GM21717 (cell line): ENCODE measurements around the gene FOXJ3.
"Not testable (repeated sequence)": the region's sequence is repeated elsewhere in the genome, so short reads cannot be mapped to it uniquely, and the experiment has no call there.

Experiments used
- ATAC-seq: cut with Tn5 transposase; IDR thresholded peaks from one replicate; pipeline ENCODE4 v1.9.1; 2021; ENCODE audit warnings: mild to moderate bottlenecking, moderate library complexity; ENCODE audit not compliant: unreplicated experiment

The FOXJ3 gene

DNA sequence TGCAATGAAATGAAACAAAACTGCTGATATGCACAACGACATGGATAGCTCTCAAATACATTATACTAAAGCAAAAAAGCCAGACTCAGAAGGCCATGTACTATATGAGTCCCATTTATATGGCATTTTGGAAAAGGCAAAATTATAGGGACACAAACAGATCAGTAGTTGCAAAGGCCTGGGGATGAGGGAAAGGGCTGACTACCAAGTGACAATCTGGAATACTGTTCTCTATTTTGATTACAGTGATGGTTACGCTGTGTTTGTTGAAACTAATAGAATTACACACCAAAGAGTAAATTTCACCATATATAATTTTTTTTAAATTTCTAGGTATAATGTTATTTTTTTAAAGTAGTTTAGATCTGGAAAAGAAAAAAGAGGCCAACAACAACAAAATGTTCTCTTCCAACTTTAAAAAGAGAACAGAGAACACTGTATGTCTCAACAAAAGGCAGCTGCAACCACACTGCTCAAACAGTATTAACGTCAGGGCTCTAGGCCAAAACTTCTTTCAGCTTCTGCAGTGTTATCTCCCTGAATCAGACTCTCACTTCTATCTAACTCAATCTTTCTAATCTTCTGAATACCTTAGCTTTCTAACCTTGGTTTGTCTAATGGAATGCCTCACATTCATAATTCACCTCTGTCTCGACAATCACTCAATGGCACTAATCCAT, 75.8 kb downstream of the FOXJ3 start:
- no peak for ATAC-seq

DNA sequence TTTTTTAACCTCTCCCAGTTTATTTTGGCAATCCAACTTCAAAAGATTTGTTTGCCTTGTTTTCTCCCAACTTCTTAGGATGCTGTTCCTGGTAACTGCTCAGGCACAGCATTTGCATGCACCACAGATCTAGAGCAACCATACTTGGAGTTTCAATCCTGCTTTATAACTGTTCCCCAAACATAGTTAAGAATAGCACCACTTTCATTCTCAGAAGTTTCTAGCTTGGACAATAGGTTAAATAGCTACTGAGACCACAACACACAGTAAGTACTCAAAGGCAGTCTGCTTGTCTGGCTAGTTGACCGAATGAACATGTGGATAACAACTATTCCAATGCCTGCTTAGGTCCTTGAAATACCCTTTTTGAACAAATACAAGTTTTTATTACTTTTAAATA, 76.8 kb downstream of the FOXJ3 start:
- no peak for ATAC-seq

DNA sequence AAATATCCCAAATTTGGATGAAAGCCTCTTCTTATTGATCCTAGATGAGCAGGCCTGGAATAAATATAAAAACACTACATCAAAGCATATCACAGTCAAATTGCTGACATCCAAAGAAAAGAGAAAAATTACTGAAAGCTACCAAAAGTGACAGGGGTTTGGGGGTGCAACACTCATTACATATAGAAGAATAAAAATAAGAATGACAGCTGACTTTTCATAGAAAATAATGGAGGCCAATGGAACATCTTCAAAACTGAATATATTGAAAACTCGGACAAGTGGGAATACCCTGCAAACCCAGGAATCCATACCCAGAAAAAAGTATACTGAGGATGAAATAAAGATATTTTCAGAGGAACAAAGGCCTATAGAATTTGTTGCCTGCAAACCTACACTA, 84.0 kb downstream of the FOXJ3 start:
- no peak for ATAC-seq

DNA sequence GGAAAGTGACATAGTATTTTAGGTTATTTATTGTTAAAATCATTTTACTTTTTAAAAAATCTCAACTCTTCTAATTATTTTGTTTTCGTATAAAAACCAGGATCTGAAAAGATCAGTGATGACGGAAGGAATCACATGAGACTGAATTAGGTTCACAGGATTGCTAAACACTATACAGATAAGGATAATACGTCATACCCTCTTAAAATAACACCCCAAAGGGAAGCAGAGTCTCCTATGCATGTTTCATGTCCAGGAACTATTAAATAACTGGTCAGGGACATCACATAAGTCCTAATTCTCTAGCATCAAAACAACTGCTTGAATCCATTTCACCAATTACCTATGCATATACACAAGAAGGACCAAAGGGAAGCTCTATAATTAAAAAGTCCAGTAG, 84.9 kb downstream of the FOXJ3 start:
- no peak for ATAC-seq

DNA sequence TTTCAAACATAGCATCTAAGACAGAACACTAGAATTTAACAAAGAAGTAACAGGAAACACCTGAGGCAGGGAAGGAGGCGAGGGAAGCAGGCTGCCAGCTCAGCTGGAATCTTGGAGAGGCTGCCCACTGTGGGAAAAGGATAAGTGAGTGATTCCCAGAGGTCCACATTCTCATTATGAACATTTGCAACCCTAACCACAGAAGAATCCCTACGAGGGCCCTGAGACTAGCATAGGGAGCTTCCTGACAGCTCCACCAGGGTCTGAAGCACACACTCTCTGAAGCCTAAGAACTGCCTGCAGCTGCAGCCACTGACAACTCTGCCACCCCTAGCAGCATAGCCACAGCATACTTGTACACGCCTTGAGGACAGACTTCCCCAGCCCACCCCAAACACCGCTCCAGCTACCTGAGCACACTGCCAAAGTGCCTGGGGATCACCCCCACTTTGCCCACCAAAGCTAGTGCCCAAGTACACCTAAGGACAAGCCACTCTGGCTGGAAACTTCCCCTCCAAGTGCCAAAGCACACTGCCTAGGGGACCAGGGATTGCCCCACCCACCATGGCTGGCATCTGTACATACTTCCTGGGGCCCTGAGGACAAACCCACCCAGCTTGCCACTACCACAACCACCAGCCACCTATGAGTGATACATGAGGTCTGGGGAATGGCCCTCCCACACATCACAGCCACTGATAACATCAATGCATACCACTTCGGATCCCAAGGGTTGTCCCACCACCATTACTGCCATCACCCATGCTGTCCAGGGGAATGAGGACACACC, 93.9 kb downstream of the FOXJ3 start:
- ATAC-seq: no peak

- no peak for ATAC-seq
Observed at GRCh38 chr1:42239555-42239954, 95.5 kb downstream of the FOXJ3 start.

- no peak for ATAC-seq
Observed at GRCh38 chr1:42239041-42239440, 96.0 kb downstream of the FOXJ3 start.

- no peak for ATAC-seq
Observed at GRCh38 chr1:42231253-42231652, 103.8 kb downstream of the FOXJ3 start.

GRCh38 chr1:42228938-42229337, 106.1 kb downstream of the FOXJ3 start:
- no peak for ATAC-seq

DNA sequence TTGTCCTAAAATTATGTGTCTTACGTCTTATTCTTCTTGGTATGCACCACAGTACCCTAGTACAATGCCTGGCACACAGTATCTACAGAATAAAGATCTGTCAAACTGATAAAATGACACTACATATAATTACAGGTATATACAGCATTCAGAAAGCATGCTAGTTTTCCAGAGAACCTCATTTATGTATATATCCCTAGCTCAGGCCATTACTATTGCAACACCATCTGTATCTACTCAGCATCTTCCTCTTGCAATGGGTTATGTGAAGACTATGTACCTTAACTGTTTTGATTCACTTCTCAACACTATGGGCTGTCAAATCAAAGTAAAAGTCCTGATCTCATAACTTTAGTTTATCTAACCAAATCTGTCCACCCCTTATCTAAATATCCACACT, 112.0 kb downstream of the FOXJ3 start:
- no peak for ATAC-seq

DNA sequence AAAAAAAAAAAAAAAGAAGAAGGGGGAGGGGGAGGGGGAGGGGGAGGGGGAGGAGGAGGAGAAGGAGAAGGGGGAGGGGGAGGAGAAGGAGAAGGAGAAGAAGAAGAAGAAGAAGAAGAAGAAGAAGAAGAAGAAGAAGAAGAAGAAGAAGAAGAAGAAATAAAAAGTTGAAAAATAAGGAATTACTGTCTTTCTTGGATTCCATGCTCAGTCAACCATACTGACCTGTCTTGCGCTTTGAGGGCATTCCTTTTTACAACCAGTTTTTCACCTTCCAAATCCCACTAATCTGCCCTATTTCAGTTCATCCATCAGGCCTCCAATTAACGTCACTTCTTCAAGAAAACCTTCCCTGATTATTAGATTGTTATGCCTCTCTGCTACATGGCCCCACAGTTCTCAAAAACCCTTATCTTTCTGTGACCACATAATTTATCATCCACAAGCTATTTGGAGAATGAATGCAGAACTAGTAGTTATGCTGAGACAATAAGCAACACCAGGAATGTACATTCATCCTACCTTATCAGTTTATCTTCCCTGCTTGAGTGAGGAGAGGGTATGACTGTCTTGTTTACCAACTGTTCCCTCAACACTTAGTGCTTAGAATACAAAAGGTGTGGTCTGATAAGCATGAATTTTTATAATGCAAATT, 113.0 kb downstream of the FOXJ3 start:
- ATAC-seq: no peak

- ATAC-seq: no peak
Observed at GRCh38 chr1:42221456-42221855, 113.6 kb downstream of the FOXJ3 start.

- no peak for ATAC-seq
Observed at GRCh38 chr1:42219627-42220026, 115.4 kb downstream of the FOXJ3 start.

GRCh38 chr1:42214447-42214871, 120.6 kb downstream of the FOXJ3 start:
- no peak for ATAC-seq

GRCh38 chr1:42211224-42211623, 123.8 kb downstream of the FOXJ3 start:
- ATAC-seq: no peak

DNA sequence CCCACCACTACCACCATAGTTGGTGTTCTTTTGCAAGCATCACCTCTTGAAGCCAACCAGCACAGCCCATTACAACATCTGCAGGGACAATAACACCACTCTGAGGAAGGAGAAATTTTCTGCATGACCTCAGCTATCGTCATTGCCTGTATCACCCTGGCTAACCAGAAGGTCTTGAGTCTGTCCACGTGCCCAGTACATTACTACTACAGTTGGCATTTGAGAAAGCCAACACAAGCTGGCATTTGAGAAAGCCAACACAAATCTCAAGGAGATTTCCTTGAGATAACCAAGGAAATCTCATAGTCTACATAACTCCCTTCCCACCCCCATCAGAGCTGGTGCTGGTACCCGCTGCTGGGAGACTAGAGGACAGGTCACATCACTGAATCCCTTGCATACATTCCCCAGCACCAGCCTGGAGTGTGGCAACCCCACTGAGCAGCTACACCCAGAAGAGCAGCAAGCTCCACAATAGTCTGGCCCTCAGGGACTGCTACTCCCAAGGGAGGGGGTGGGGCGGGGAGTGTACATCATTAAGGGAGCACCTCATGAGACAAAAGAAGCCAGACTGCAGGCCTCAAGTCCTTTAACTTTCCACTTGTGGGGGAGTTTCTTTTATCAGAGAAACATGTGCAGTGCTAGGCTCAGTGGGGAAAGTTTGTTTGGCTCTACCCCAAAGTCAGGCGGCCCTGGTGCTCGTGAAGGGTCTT, 124.5 kb downstream of the FOXJ3 start:
- ATAC-seq: no peak

DNA sequence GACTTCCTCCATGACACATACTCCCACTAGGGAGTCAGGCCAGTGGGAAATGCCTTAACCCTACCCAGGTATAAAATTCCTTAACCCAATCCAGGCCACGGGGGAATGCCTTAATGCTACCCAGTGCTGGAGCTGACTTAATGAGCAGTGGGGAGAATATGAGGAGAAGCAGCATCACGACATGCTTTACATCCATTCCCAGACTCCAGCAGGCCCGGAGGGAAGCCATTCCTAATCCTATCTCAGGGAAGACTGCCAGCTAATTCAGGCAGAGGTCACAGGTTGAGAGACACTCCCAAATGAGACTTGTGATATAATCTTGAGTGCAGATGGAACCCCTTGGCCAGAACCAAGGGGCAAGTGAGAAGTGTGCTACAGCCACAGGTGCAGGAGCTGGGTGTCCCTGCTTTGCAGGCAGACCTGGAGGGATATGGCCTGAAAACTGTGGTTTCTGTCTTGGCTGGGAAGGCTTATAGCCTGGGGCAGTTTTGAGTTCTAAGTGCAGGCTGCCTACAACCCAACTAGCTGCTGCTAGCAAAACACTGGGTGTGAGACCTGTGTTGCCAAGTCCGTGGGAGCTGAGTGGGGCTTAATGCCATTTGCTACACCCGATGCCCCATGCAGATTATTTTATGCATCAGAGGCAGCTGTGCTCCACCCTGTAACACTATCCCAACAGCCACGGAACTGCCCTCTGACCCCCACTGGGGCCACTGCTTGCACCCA, 125.3 kb downstream of the FOXJ3 start:
- no peak for ATAC-seq

DNA sequence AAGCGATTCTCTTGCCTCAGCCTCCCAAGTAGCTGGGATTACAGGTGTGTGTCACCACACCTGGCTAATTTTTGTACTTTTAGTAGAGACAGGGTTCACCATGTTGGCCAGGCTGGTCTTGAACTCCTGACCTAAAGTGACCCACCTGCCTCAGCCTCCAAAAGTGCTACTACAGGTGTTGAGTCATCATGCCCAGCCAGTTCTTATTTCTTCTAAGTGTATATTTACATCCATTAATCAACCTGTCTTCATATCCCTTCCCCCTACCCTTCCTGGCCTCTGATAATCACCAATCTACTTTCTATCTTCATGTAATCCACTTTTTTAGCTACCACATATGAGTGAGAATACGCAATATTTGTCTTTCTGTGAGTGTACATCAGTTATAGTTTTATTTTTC, 128.1 kb downstream of the FOXJ3 start:
- not testable (repeated sequence) for ATAC-seq

DNA sequence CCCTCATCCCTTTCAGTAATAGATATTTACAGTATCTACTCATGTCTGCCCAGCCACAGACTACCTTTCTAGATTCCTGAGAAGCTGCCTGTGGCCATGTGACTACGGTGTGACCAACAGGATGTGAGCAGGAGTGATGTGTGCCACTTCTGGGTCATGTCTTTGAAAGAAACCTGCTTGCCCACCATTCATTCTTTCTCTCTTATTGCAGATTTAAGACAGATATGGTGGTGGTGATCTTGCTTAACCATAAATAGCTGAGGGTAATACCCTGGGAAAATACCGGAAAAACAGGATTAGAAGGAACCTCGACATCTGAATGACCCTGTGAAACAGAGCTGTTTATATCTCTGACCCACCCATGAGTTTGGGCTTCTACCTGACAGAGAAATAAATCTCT, 128.9 kb downstream of the FOXJ3 start:
- no peak for ATAC-seq

DNA sequence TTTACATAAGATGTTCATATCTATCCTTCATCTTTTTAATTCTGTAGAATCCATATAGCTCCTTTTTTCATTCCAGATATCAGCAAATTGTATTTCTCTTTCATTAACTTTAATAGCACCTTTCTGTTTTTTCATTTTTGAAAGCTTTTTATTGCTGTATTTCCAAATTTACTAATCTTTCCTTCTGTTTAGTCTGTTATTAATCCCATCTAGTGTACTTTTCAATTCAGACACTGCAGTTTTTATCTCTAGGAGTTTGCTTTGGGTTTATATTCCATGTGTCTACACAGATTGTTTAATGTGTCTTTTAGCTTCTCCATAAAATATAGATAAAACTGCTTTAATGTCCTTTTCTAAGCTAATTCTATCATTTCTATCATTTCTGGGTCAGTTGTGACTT, 133.0 kb downstream of the FOXJ3 start:
- ATAC-seq: no peak

DNA sequence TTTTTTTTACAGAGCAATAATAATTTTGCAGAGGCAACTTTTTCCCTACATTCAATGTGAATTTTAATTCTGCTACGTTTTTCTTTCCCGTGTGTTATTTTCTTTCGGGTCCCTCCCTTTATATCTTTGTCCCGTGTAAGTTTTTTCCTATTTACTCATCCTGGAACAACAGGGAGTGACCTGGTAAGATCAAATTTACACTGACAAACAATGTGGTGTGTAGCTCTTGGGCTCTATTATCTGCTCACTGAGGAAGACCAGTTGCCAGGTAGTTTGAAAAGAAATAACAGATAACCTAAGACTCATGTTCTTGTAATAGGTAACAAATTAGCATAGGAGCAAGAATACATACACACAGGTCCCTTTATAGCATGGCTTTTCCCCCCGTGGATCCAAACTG, 136.8 kb downstream of the FOXJ3 start:
- no peak for ATAC-seq
